HepG2 (cell line): ENCODE data around the gene RNF135. TPM values are rescaled to one million over a fixed set of nuclear protein-coding genes. Genes with fewer than 3 reads are reported as not detected.

ENCODE experiments used
- ATAC-seq: fragments of 200-7000 bp; cut with Tn5 transposase; 3 replicates; pipeline ENCODE4 v1.9.1; 2020; ENCODE audit warnings: mild to moderate bottlenecking, moderate library complexity
- BruUV-seq: library from RNA; stranded (reverse); fragments of 400-500 nt; replicated peaks from 2 replicates; lab custom pipeline; 2021; lab: Mats Ljungman, UMichigan
- CTCF ChIA-PET: fragments of 300-600 bp; formaldehyde crosslinking; extraction: SDS; loops from one replicate; lab custom pipeline; 2021; ENCODE audit warnings: low total read pairs, inconsistent platforms, low intra/inter-chr PET ratio; lab: Yijun Ruan, JAX
- POLR2A ChIA-PET: fragments of 350-600 bp; sonication (Branson Sonifier 250); formaldehyde crosslinking; loops from one replicate; lab custom pipeline; 2020; ENCODE audit warnings: antibody characterized with exemption, inconsistent platforms; lab: Yijun Ruan, JAX
- DNase-seq: peaks from one replicate; pipeline ENCODE4 v3.0.0-alpha.2; 2015; ENCODE audit warnings: low spot score
- FAIRE-seq: peaks from 3 replicates; lab custom pipeline; 2011; peaks lifted over from hg19 to GRCh38; lab: Jason Lieb, UNC
- H2AFZ ChIP-seq: one replicate; pipeline ENCODE4 v1.6.1; 2011; ENCODE audit warnings: low read length, inconsistent platforms
- H3K27ac ChIP-seq: fragments of 300-600 bp; 3 replicates; pipeline ENCODE4 v1.8.0; 2011; ENCODE audit warnings: mixed run types, mild to moderate bottlenecking, mixed read lengths, low read length, inconsistent platforms; ENCODE audit not compliant: insufficient read depth; ENCODE audit errors: extremely low read length
- H3K27me3 ChIP-seq, 2 experiments: fragments of 200-600 bp in 1 of 2; 2 replicates in 1 of 2; 3 replicates in 1 of 2; pipeline versions ENCODE4 v1.6.0 to v1.8.0; 2011; ENCODE audit warnings: low read length in 2 of 2, mild to moderate bottlenecking in 2 of 2, moderate library complexity in 2 of 2, inconsistent platforms in 1 of 2; ENCODE audit not compliant: insufficient read depth in 2 of 2, control insufficient read depth in 1 of 2
- H3K36me3 ChIP-seq, 2 experiments: fragments of 200-600 bp in 1 of 2; replicated peaks in 1 of 2; 2 replicates in 1 of 2; 3 replicates in 1 of 2; pipeline versions ENCODE4 v1.5.1 to v1.8.0; 2011; ENCODE audit warnings: low read length in 2 of 2, inconsistent platforms in 1 of 2; ENCODE audit not compliant: insufficient read depth in 2 of 2, control insufficient read depth in 1 of 2
- H3K4me1 ChIP-seq: 2 replicates; pipeline ENCODE4 v1.5.1; 2012; ENCODE audit warnings: low read length, inconsistent platforms; ENCODE audit not compliant: insufficient read depth
- H3K4me2 ChIP-seq: 2 replicates; pipeline ENCODE4 v1.6.0; 2011; ENCODE audit warnings: low read depth, low read length, inconsistent platforms
- H3K4me3 ChIP-seq, 3 experiments: fragments of 200-600 bp in 1 of 3; sonication (generic), shearing (Covaris generic) in 1 of 3; replicated peaks in 1 of 3; 2 replicates each; pipeline ENCODE4 v1.5.1; 2011 to 2016; ENCODE audit warnings: low read length in 3 of 3, inconsistent platforms in 2 of 3, low read depth in 2 of 3, mild to moderate bottlenecking in 2 of 3, control low read depth in 1 of 3, mixed read lengths in 1 of 3; ENCODE audit not compliant: insufficient read depth in 1 of 3
- H3K79me2 ChIP-seq: one replicate; pipeline ENCODE4 v1.6.1; 2011; ENCODE audit warnings: low read length, inconsistent platforms; ENCODE audit not compliant: insufficient read depth
- H3K9ac ChIP-seq: 2 replicates; pipeline ENCODE4 v1.6.0; 2011; ENCODE audit warnings: mild to moderate bottlenecking, low read depth, low read length, inconsistent platforms; ENCODE audit not compliant: insufficient read depth
- H3K9me3 ChIP-seq: 2 replicates; pipeline ENCODE4 v1.5.1; 2012; ENCODE audit warnings: mild to moderate bottlenecking, low read length
- H4K20me1 ChIP-seq: 2 replicates; pipeline ENCODE4 v1.6.0; 2011; ENCODE audit warnings: inconsistent platforms, mild to moderate bottlenecking, low read length, moderate library complexity; ENCODE audit not compliant: insufficient read depth
- ATM ChIP-seq: fragments of 450-650 bp; IDR thresholded peaks from 2 replicates; pipeline ENCODE4 v1.7.1; 2017; ENCODE audit warnings: mild to moderate bottlenecking, borderline replicate concordance
- CEBPZ ChIP-seq: IDR thresholded peaks from 2 replicates; pipeline ENCODE4 v1.6.1; 2012; ENCODE audit warnings: low read length, improper control_type of control experiment
- EP300 ChIP-seq, 3 experiments: sonication (generic) in 1 of 3; formaldehyde crosslinking in 1 of 3; IDR thresholded peaks; 2 replicates each; pipeline versions ENCODE4 v1.5.1 to v1.6.1; 2011 to 2020; ENCODE audit warnings: low read depth in 2 of 3, low read length in 2 of 3, borderline replicate concordance in 1 of 3, improper control_type of control experiment in 1 of 3, mild to moderate bottlenecking in 1 of 3, missing genetic modification reagents in 1 of 3, moderate library complexity in 1 of 3
- HCFC1 ChIP-seq: fragments of 150-350 bp; IDR thresholded peaks from 2 replicates; pipeline ENCODE4 v1.6.1; 2014; ENCODE audit warnings: low read depth, low read length
- IRF1 ChIP-seq: sonication (generic); formaldehyde crosslinking; IDR thresholded peaks from 2 replicates; pipeline ENCODE4 v1.4.0; 2020; ENCODE audit warnings: low read depth, mild to moderate bottlenecking, missing genetic modification reagents
- KMT2A ChIP-seq: sonication (generic); formaldehyde crosslinking; IDR thresholded peaks from 2 replicates; pipeline ENCODE4 v1.4.0; 2020; ENCODE audit warnings: missing genetic modification reagents
- MAFK ChIP-seq, 2 experiments: IDR thresholded peaks in 1 of 2; conservative IDR thresholded peaks in 1 of 2; 2 replicates each; pipeline ENCODE4 v1.6.1; 2011; ENCODE audit warnings: improper control_type of control experiment in 2 of 2, low read length in 2 of 2
- PAF1 ChIP-seq: IDR thresholded peaks from 2 replicates; pipeline ENCODE4 v1.6.1; 2016; ENCODE audit warnings: missing genetic modification reagents, missing compliant biosample characterization
- POLR2AphosphoS5 ChIP-seq: IDR thresholded peaks from 2 replicates; pipeline ENCODE4 v1.6.1; 2012; ENCODE audit warnings: low read depth, low read length
- STAT5B ChIP-seq: sonication (generic); formaldehyde crosslinking; IDR thresholded peaks from 2 replicates; pipeline ENCODE4 v1.4.0; 2020; ENCODE audit warnings: missing genetic modification reagents
- ZBTB43 ChIP-seq: sonication (generic); formaldehyde crosslinking; conservative IDR thresholded peaks from 2 replicates; pipeline ENCODE4 v1.4.0; 2020; ENCODE audit warnings: missing genetic modification reagents
- ZC3H13 ChIP-seq: sonication (generic); formaldehyde crosslinking; IDR thresholded peaks from 2 replicates; pipeline ENCODE4 v1.8.1; 2023; ENCODE audit warnings: mild to moderate bottlenecking, missing genetic modification reagents, moderate library complexity
- ZNF142 ChIP-seq: sonication (generic); formaldehyde crosslinking; IDR thresholded peaks from 2 replicates; pipeline ENCODE4 v1.4.0; 2020; ENCODE audit warnings: missing genetic modification reagents
- ZNF607 ChIP-seq: sonication (generic); formaldehyde crosslinking; IDR thresholded peaks from 2 replicates; pipeline ENCODE4 v1.5.1; 2020; ENCODE audit warnings: missing genetic modification reagents, mild to moderate bottlenecking, borderline replicate concordance
- WGBS: methylation state at CpG from one replicate; pipeline ENCODE4 v1.1.6; 2017; ENCODE audit warnings: low lambda C conversion rate; 5-methylcytosine and 5-hydroxymethylcytosine counted together
- in situ Hi-C: cut with HindIII; loops from 2 replicates; pipeline ENCODE4 v1.10.0; 2017; ENCODE audit warnings: low pct_unique_long_range_greater_than_20kb; ENCODE audit not compliant: extremely low pct_ligation_motif_present
- intact Hi-C: fragments of 100-400 bp; cut with micrococcal nuclease; formaldehyde crosslinking; loops from one replicate; pipeline ENCODE4 v1.10.0; 2022; ENCODE audit not compliant: unreplicated experiment
- polyA plus RNA-seq, 8 experiments: library from polyadenylated mRNA; depleted of rRNA in 3 of 8; stranded (reverse) in 7 of 8; unstranded in 1 of 8; fragments of >200 nt; fragmentation: Illumina TruSeq in 4 of 8; extraction: Trizol in 4 of 8; gene quantifications; 2 replicates each; pipeline versions ENCODE4 v1.2.1 to v1.2.3, GENCODE V29; 2011 to 2016; ENCODE audit warnings: low read depth in 4 of 8, missing spikeins in 1 of 8, mixed read lengths in 1 of 8; ENCODE audit not compliant: insufficient read depth in 1 of 8
- total RNA-seq, 5 experiments: library from RNA; depleted of rRNA; stranded (reverse); fragments of >200 nt; fragmentation: Illumina TruSeq; extraction: Trizol; gene quantifications; 2 replicates each; pipeline ENCODE4 v1.2.3, GENCODE V29; 2016; ENCODE audit warnings: low read depth in 1 of 5

Gene RNF135
- total and polyA plus RNA-seq, 2 of the 13 experiments (the other 11 are each of a cell fraction or from before 2014, with no cell fraction given), result not detected

- Histone ChIP-seq H3K27me3 (peaks cover 0 to 22% of the 10 kb centered on the region in 2 experiments; a peak in 2 of 5 replicates), H3K79me2 (no peaks in the 10 kb centered on the region), H3K9ac (no peak overlapping the region), H3K4me3 (no peak overlapping the region), H3K4me2 (no peak overlapping the region), H3K4me1 (peaks cover 32% of the 10 kb centered on the region), H3K9me3 (no peaks in the 10 kb centered on the region), H3K36me3 (no peaks in the 10 kb centered on the region), H2AFZ (no peak overlapping the region), H3K27ac (no peak overlapping the region), H4K20me1 (no peaks in the 10 kb centered on the region)
- no TSS peak for BruUV-seq
- DNase-seq (no peak), ATAC-seq (no peak), FAIRE-seq (no peak)
- ChIA-PET CTCF (no interaction called here), POLR2A (no interaction called here)
- in situ Hi-C loops (no loop called here), intact Hi-C loops (no loop called here)
- whole genome bisulfite sequencing, result 73% methylated on average over 2 of the region's 2 CpGs
- TF ChIP-seq ZNF142 (CRISPR knock-in tag) (no peak), STAT5B (CRISPR knock-in tag) (no peak), MAFK (conservative IDR thresholded peaks at IDR 0.05 in 1 of 2, IDR thresholded peaks at IDR 0.05 in 1 of 2; ENCODE audit: low read length in 2 of 2) (no peak), KMT2A (CRISPR knock-in tag) (no peak), CEBPZ (no peak), POLR2AphosphoS5 (no peak), ZNF607 (CRISPR knock-in tag) (no peak), HCFC1 (no peak), EP300 (IDR thresholded peaks at IDR 0.05; ENCODE audit: low read depth in 2 of 2, low read length in 2 of 2) (no peak), EP300 (CRISPR knock-in tag; IDR thresholded peaks at IDR 0.05; ENCODE audit: borderline replicate concordance) (no peak), ATM (no peak), PAF1 (CRISPR knock-in tag) (no peak), ZC3H13 (CRISPR knock-in tag) (no peak), IRF1 (CRISPR knock-in tag) (no peak), ZBTB43 (CRISPR knock-in tag) (no peak)
Observed at GRCh38 chr17:30924341-30924740, 46.5 kb upstream of the RNF135 start.
